A549 (cell line): ENCODE data around the gene MITF. TPM values are rescaled to one million over a fixed set of nuclear protein-coding genes. Genes with fewer than 3 reads are reported as not detected.
"Not testable (repeated sequence)": the region's sequence is repeated elsewhere in the genome, so short reads cannot be mapped to it uniquely, and the experiment has no call there.

ENCODE experiments used
- ATAC-seq, 2 experiments: fragments of 200-7000 bp in 1 of 2; fragments of >200 bp in 1 of 2; cut with Nextera tagmentation in 1 of 2; cut with Tn5 transposase in 1 of 2; 3 replicates each; pipeline versions ENCODE4 v1.8.0 to v1.9.1; 2018 to 2020; ENCODE audit warnings: mild to moderate bottlenecking in 1 of 2, moderate library complexity in 1 of 2
- CTCF ChIA-PET: fragments of 300-600 bp; sonication (Branson Sonifier 250); formaldehyde crosslinking; extraction: SDS; loops from one replicate; lab custom pipeline; 2021; ENCODE audit warnings: antibody characterized with exemption, inconsistent platforms; lab: Yijun Ruan, JAX
- POLR2A ChIA-PET: fragments of 350-600 bp; formaldehyde crosslinking; extraction: SDS; loops from one replicate; lab custom pipeline; 2021; ENCODE audit warnings: antibody characterized with exemption, inconsistent platforms; lab: Yijun Ruan, JAX
- DNase-seq, 2 experiments: peaks; one replicate each; pipeline versions ENCODE4 v3.0.0 to v3.0.0-alpha.2; 2011 to 2016; ENCODE audit warnings: low read depth in 1 of 2, low spot score in 1 of 2
- FAIRE-seq: peaks from 2 replicates; lab custom pipeline; 2011; peaks lifted over from hg19 to GRCh38; lab: Jason Lieb, UNC
- H3K27ac ChIP-seq, 2 experiments: fragments of >200 bp; sonication (Bioruptor Twin); formaldehyde crosslinking; 3 replicates each; pipeline ENCODE4 v1.5.1; 2016 to 2017
- H3K4me1 ChIP-seq: fragments of >200 bp; sonication (Bioruptor Twin); formaldehyde crosslinking; 3 replicates; pipeline ENCODE4 v1.6.1; 2016
- H3K4me2 ChIP-seq: fragments of >200 bp; sonication (Bioruptor Twin); formaldehyde crosslinking; 3 replicates; pipeline ENCODE4 v1.6.1; 2016
- H3K4me3 ChIP-seq: fragments of >200 bp; sonication (Bioruptor Twin); formaldehyde crosslinking; 3 replicates; pipeline ENCODE4 v1.5.1; 2016
- H3K9me3 ChIP-seq: fragments of >200 bp; sonication (Bioruptor Twin); formaldehyde crosslinking; 3 replicates; pipeline ENCODE4 v1.6.1; 2016
- BHLHE40 ChIP-seq: IDR thresholded peaks from 2 replicates; pipeline ENCODE4 v1.6.1; 2012; ENCODE audit warnings: low read depth, low read length, inconsistent platforms
- CBX8 ChIP-seq: fragments of 200-600 bp; sonication (generic); IDR thresholded peaks from 2 replicates; pipeline ENCODE4 v1.6.1; 2016
- CEBPB ChIP-seq, 2 experiments: fragments of >200 bp in 1 of 2; sonication (Bioruptor Twin) in 1 of 2; formaldehyde crosslinking in 1 of 2; IDR thresholded peaks; 2 replicates each; pipeline ENCODE4 v1.6.1; 2012 to 2016
- CHD4 ChIP-seq: fragments of 200-600 bp; sonication (generic); IDR thresholded peaks from 2 replicates; pipeline ENCODE4 v1.6.1; 2016; ENCODE audit warnings: antibody characterized with exemption, mild to moderate bottlenecking, borderline replicate concordance
- CTCF ChIP-seq: fragments of >200 bp; sonication (Bioruptor Twin); formaldehyde crosslinking; IDR thresholded peaks from 3 replicates; pipeline ENCODE4 v1.5.1; 2016
- E2F6 ChIP-seq: IDR thresholded peaks from 2 replicates; pipeline ENCODE4 v1.6.1; 2012; ENCODE audit warnings: low read depth, borderline replicate concordance
- EHF ChIP-seq: fragments of 250-450 bp; sonication (Bioruptor Pico); IDR thresholded peaks from 2 replicates; pipeline ENCODE4 v1.5.0; 2020; ENCODE audit warnings: mild to moderate bottlenecking
- FOSL2 ChIP-seq, 2 experiments: fragments of 450-650 bp in 1 of 2; fragments of >200 bp in 1 of 2; sonication (Bioruptor Twin) in 1 of 2; formaldehyde crosslinking; IDR thresholded peaks; 2 replicates each; pipeline versions ENCODE4 v1.5.0 to v1.6.1; 2016 to 2020; ENCODE audit warnings: mild to moderate bottlenecking in 1 of 2, moderate library complexity in 1 of 2
- HMGXB4 ChIP-seq: fragments of 250-450 bp; sonication (Bioruptor Pico); IDR thresholded peaks from 2 replicates; pipeline ENCODE4 v1.5.0; 2021; ENCODE audit warnings: mild to moderate bottlenecking, moderate library complexity, borderline replicate concordance
- HOXA7 ChIP-seq: fragments of 250-450 bp; sonication (Bioruptor Pico); IDR thresholded peaks from 2 replicates; pipeline ENCODE4 v1.5.0; 2020; ENCODE audit warnings: mild to moderate bottlenecking, moderate library complexity
- HOXB13 ChIP-seq: fragments of 250-450 bp; sonication (Bioruptor Pico); IDR thresholded peaks from 2 replicates; pipeline ENCODE4 v1.5.0; 2020; ENCODE audit warnings: low read depth, mild to moderate bottlenecking, moderate library complexity
- HOXB5 ChIP-seq: fragments of 250-450 bp; sonication (Bioruptor Pico); IDR thresholded peaks from 2 replicates; pipeline ENCODE4 v1.5.0; 2020; ENCODE audit warnings: mild to moderate bottlenecking, moderate library complexity
- JUN ChIP-seq, 2 experiments: fragments of >200 bp; sonication (Bioruptor Twin); formaldehyde crosslinking; IDR thresholded peaks; 2 replicates in 1 of 2; 3 replicates in 1 of 2; pipeline ENCODE4 v1.6.1; 2016 to 2017
- MAFK ChIP-seq: fragments of 450-650 bp; IDR thresholded peaks from 2 replicates; pipeline ENCODE4 v1.6.1; 2014; ENCODE audit not compliant: partially characterized antibody
- MAX ChIP-seq: IDR thresholded peaks from 2 replicates; pipeline ENCODE4 v1.6.1; 2012
- NFE2L2 ChIP-seq: fragments of 150-350 bp; conservative IDR thresholded peaks from 2 replicates; pipeline ENCODE4 v1.6.1; 2014; ENCODE audit warnings: low read length
- NPAS2 ChIP-seq: fragments of 250-450 bp; sonication (Bioruptor Pico); IDR thresholded peaks from 2 replicates; pipeline ENCODE4 v1.8.0; 2022; ENCODE audit warnings: mild to moderate bottlenecking, moderate library complexity, borderline replicate concordance
- POLR2A ChIP-seq: IDR thresholded peaks from 2 replicates; pipeline ENCODE4 v1.6.1; 2012; ENCODE audit warnings: mild to moderate bottlenecking, low read length
- RFX5 ChIP-seq: fragments of 450-650 bp; IDR thresholded peaks from 2 replicates; pipeline ENCODE4 v1.7.1; 2014; ENCODE audit warnings: antibody characterized with exemption, mild to moderate bottlenecking, moderate library complexity
- RNF2 ChIP-seq: fragments of 200-600 bp; sonication (generic); IDR thresholded peaks from 2 replicates; pipeline ENCODE4 v1.6.1; 2016; ENCODE audit warnings: low read depth, mild to moderate bottlenecking, antibody characterized with exemption, moderate library complexity, borderline replicate concordance
- SREBF2 ChIP-seq: fragments of 450-650 bp; IDR thresholded peaks from 2 replicates; pipeline ENCODE4 v1.6.1; 2014; ENCODE audit warnings: mild to moderate bottlenecking, moderate library complexity
- TFCP2L1 ChIP-seq: fragments of 250-450 bp; sonication (Bioruptor Pico); IDR thresholded peaks from 2 replicates; pipeline ENCODE4 v1.5.0; 2021; ENCODE audit warnings: mild to moderate bottlenecking
- ZFP36 ChIP-seq: fragments of 450-650 bp; IDR thresholded peaks from 2 replicates; pipeline ENCODE4 v1.6.1; 2014; ENCODE audit warnings: borderline replicate concordance; ENCODE audit not compliant: partially characterized antibody
- ZNF302 ChIP-seq: fragments of 250-450 bp; sonication (Bioruptor Pico); IDR thresholded peaks from 2 replicates; pipeline ENCODE4 v1.9.0; 2021; ENCODE audit warnings: inconsistent platforms, mild to moderate bottlenecking, moderate library complexity
- WGBS: methylation state at CpG from one replicate; pipeline ENCODE4 v1.1.6; 2017; ENCODE audit errors: missing lambda C conversion rate; 5-methylcytosine and 5-hydroxymethylcytosine counted together
- polyA plus RNA-seq, 4 experiments: library from polyadenylated mRNA; depleted of rRNA in 3 of 4; stranded (reverse); fragments of >200 nt; fragmentation: RNase III in 1 of 4; extraction: RNeasy Plus Mini Kit Qiagen cat#74134 plus additional on column Dnase treatment in 1 of 4; gene quantifications; 2 replicates in 3 of 4; 3 replicates in 1 of 4; pipeline ENCODE4 v1.2.3, GENCODE V29; 2011 to 2017

Gene MITF
- polyA plus RNA-seq, 2 of the 4 experiments (the other 2 are of a cell fraction), result 14.3 to 15.9 TPM

- no peak for TF ChIP-seq JUN (IDR thresholded peaks at IDR 0.05)
- TF ChIP-seq NPAS2 (CRISPR knock-in tag), result no peak
- no peak for TF ChIP-seq MAFK
- no peak for TF ChIP-seq ZNF302 (CRISPR knock-in tag)
- no peak for TF ChIP-seq HMGXB4 (CRISPR knock-in tag)
- TF ChIP-seq SREBF2, result no peak
Observed at GRCh38 chr3:69906351-69906966, 167.2 kb downstream of the MITF start (continued).

GRCh38 chr3:69907554-69907953 is 168.3 kb downstream of the MITF start:
- FAIRE-seq, result no peak
- no peak for ATAC-seq
- Histone ChIP-seq H3K4me2 (peak overlapping the region; percentile 72; the same call in 1 of the 3 replicates), H3K4me3 (no peak overlapping the region)
- CTCF ChIA-PET, result no interaction called here
- WGBS, result 86% methylated on average over 1 of the region's 1 CpG
- TF ChIP-seq MAX, result no peak
- no peak for TF ChIP-seq POLR2A
- no peak for TF ChIP-seq ZNF302 (CRISPR knock-in tag)
- no peak for TF ChIP-seq E2F6
- TF ChIP-seq ZFP36, result no peak
- TF ChIP-seq TFCP2L1 (CRISPR knock-in tag), result no peak
- TF ChIP-seq HOXB5 (CRISPR knock-in tag), result no peak
- no peak for TF ChIP-seq HOXB13 (CRISPR knock-in tag)
- TF ChIP-seq, all 56 proteins: peak for 0
- DNase-seq, result no peak
- Histone ChIP-seq H3K4me1 (peaks cover 34% of the 10 kb centered on the region), H3K9me3 (peaks cover 20% of the 10 kb centered on the region), H3K27ac (no peak overlapping the region)
- POLR2A ChIA-PET, result no interaction called here

GRCh38 chr3:69909859-69910258 is 170.6 kb downstream of the MITF start:
- FAIRE-seq, H3K4me2 ChIP-seq, H3K4me3 ChIP-seq, H3K27ac ChIP-seq, DNase-seq, ATAC-seq, POLR2A ChIA-PET: not testable (repeated sequence)
- Histone ChIP-seq H3K9me3 (peaks cover 20% of the 10 kb centered on the region), H3K4me1 (peaks cover 34% of the 10 kb centered on the region)
- TF ChIP-seq ZFP36, result peak; percentile 84
- CTCF ChIA-PET, result interaction anchor here (0.6 kb wide), 1 partner anchor 218 kb away, joined by 3 read pairs; no protein-coding TSS in a partner anchor

- H3K4me2 ChIP-seq, result no peak overlapping the region
- DNase-seq, result no peak
- ChIA-PET CTCF (no interaction called here), POLR2A (no interaction called here)
- no peak overlapping the region for H3K4me3 ChIP-seq
- no peak for ATAC-seq
- 0 out of 3 replicates have a peak, but pooled peaks cover 3% of the 10 kb centered on the region for H3K4me1 ChIP-seq
- TF ChIP-seq CTCF (no peak), SREBF2 (no peak), RFX5 (no peak), HOXA7 (CRISPR knock-in tag) (no peak), ZNF302 (CRISPR knock-in tag) (no peak), CHD4 (no peak), RNF2 (no peak), CBX8 (no peak), CEBPB (IDR thresholded peaks at IDR 0.05) (no peak), BHLHE40 (no peak), NFE2L2 (no peak), EHF (no peak), ZFP36 (no peak), FOSL2 (IDR thresholded peaks at IDR 0.05) (no peak), FOSL2 (CRISPR knock-in tag; IDR thresholded peaks at IDR 0.05) (no peak)
- 94% methylated on average over 3 of the region's 3 CpGs for WGBS
- H3K9me3 ChIP-seq, result peaks cover 28% of the 10 kb centered on the region
- no peak overlapping the region for H3K27ac ChIP-seq
- no peak for FAIRE-seq
Observed at GRCh38 chr3:69913422-69913821, 174.2 kb downstream of the MITF start.
